Epithelial cell of esophagus (primary cell): ENCODE results near the gene CNTN5.
"Not testable (repeated sequence)": the region's sequence is repeated elsewhere in the genome, so short reads cannot be mapped to it uniquely, and the experiment has no call there.

Source experiments
- DNase-seq: peaks from one replicate; pipeline ENCODE4 v3.0.0; 2010; ENCODE audit warnings: low read depth
- H3K4me3 ChIP-seq: 2 replicates; pipeline ENCODE4 v1.5.1; 2011; ENCODE audit warnings: mild to moderate bottlenecking, low read length, control low read depth
- TF ChIP-seq, protein P1 (sequence below): IDR thresholded peaks from 2 replicates; pipeline ENCODE4 v1.5.1; 2011; ENCODE audit warnings: low read depth, mild to moderate bottlenecking, low read length, control low read depth, inconsistent platforms; ENCODE audit not compliant: insufficient read depth; ENCODE audit errors: missing control alignments

Gene CNTN5

GRCh38 chr11:99281331-99281730 lies 260.6 kb downstream of the CNTN5 start:
- no peak overlapping the region for H3K4me3 ChIP-seq
- TF ChIP-seq, protein P1, sequence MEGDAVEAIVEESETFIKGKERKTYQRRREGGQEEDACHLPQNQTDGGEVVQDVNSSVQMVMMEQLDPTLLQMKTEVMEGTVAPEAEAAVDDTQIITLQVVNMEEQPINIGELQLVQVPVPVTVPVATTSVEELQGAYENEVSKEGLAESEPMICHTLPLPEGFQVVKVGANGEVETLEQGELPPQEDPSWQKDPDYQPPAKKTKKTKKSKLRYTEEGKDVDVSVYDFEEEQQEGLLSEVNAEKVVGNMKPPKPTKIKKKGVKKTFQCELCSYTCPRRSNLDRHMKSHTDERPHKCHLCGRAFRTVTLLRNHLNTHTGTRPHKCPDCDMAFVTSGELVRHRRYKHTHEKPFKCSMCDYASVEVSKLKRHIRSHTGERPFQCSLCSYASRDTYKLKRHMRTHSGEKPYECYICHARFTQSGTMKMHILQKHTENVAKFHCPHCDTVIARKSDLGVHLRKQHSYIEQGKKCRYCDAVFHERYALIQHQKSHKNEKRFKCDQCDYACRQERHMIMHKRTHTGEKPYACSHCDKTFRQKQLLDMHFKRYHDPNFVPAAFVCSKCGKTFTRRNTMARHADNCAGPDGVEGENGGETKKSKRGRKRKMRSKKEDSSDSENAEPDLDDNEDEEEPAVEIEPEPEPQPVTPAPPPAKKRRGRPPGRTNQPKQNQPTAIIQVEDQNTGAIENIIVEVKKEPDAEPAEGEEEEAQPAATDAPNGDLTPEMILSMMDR: no peak
- peak; percentile 55 for DNase-seq

- not testable (repeated sequence) for H3K4me3 ChIP-seq, DNase-seq
Observed at GRCh38 chr11:99297925-99298324, 277.2 kb downstream of the CNTN5 start.

DNA sequence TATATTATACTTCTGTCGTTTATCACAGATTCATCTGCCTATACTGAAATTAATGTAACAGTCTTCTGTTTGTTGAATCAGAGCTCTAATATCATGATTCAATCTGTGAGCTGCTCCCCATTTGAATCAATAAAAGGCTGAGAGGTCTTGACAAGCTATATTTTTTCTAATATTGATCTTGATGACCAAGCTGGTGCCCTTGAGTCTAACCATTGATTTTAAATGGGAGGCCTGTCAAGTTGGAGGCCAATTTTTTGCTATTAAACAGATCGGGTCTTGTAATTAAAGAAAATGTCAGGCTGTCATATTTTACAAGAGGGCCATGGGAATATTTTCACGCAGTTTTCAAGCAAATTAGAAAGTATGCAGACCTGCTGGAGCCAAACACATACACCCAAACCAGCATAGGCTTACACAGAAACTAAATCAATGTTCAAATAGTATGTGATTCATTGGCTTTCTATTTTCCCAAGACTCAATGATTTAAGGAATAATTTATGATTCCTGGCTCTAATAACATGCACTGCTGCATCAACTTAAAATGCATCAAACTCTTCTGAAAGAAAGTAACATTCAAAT lies 286.9 kb downstream of the CNTN5 start:
- TF ChIP-seq, protein P1: no peak
- DNase-seq: no peak
- H3K4me3 ChIP-seq: no peak overlapping the region

DNA sequence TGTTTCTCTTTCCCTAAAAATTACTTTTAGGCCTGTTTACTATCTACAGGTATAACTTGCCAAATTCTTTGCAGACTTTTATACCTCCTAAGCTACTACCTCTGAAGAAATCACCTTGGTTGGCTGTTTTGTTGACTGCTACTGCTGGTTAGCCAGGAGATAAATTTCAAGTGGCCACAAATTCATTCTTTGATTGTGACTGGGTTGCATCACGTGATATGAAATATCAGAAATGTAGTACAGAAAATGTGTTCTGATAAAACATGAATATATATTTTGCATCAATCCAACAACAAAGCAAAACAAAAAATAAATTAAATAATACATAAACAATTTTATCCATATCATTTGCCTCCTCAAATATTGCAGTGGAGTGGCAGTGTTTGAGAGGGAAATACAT lies 291.1 kb downstream of the CNTN5 start:
- TF ChIP-seq, protein P1: no peak
- DNase-seq: no peak
- H3K4me3 ChIP-seq: no peak overlapping the region

- TF ChIP-seq, protein P1: no peak
- no peak for DNase-seq
Observed at GRCh38 chr11:99316776-99317520, 296.2 kb downstream of the CNTN5 start.

GRCh38 chr11:99320769-99321290 lies 300.1 kb downstream of the CNTN5 start:
- no peak overlapping the region for H3K4me3 ChIP-seq
- DNase-seq: peak; percentile 31
- TF ChIP-seq, protein P1: no peak

More at GRCh38 chr11:99316776-99317520, 296.2 kb downstream of the CNTN5 start:
- H3K4me3 ChIP-seq: no peak overlapping the region

DNA sequence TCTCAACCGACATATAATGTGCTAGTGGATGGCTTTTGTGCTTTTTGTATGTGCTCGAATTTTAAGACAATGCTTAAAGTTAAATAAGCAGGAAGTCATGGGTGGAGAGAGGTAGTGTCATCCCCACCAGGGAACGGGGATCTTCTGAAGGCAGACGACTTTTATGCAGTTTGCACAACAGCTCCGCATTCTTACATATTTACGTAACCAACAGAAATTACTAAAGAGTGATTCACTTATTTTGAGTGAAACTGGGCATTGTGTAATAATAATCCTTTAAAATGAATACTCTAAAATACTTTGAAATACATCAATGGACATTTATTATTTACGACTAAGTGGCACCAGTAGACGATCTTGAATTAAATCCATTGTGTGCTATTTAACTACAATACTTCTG lies 305.1 kb downstream of the CNTN5 start:
- TF ChIP-seq, protein P1: no peak
- H3K4me3 ChIP-seq: no peak overlapping the region
- peak; percentile 91 for DNase-seq
